ENCODE data around the gene GPER1.
"Not testable (repeated sequence)": the region's sequence is repeated elsewhere in the genome, so short reads cannot be mapped to it uniquely, and the experiment has no call there.

GPER1 gene

DNA sequence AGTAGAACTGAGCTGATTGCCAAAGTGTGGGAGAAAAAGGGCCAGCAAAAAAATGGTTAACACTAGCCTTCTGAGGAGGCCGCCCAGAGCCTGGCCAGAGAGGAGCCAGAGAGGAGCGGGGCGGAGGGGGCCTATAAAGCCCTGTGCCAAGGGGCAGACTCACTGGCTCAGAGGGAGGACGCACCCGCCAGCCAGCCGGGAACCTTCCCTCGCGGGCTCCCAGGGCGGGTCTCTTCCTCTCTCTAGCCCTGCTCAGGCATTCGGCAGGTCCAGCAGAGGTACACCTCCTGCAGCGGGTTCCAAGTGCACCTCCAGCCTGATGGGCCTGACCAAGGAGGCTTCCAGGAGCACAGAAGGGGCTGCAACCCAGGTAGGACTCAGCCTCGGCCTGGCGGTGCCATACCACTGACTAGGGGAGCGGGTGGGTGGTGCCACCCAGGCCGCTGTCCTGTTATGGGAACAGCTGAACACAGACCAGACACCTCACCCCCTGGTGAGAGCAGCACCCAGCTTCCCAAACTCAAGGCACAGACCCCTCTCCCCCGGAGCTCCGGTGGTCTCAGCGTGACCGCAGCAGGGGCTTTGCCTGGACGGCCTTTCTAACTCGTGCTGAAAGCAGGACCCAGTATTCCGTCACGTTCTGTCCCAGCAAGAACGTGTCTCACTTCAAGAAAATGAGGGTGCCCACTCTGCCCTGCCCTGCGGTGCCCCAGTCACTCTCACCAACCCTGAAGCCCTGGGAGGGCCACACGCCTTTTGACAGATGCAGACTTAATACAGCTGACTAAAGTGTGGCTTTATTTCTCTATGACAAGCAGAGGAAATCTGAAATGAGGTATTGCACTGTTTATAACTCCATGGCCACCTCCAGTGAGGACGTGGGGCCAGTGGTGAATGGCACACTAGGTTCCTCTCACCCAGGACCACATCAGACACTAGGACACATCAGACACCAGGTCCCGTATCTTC, at the start of gene GPER1:
Gene GPER1 (plus strand): TSS at position 162 of the 969 bp plus-strand sequence. CDS start 3,616 bp downstream, outside the sequence.
- peak; percentile 91 for DNase-seq (ENCODE audit: low spot score)

DNA sequence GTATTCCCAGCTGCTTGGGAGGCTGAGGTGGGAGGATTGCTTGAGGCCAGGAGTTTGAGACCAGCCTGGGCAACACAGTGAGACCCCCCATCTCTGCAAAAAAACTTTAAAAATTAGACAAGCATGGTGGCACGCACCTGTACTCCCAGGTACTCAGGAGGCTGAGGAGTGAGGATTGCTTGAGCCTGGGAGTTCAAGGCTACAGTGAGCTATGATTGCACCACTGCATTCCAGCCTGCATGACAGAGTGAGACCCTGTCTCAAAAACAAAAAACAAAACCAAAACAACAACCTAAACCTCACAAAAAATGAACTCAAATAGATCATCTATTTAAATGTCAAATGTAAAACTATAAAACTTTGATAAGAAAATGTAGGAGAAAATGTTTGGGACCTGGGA, 47.7 kb upstream of the GPER1 start:
- DNase-seq (ENCODE audit: low spot score): not testable (repeated sequence)

DNA sequence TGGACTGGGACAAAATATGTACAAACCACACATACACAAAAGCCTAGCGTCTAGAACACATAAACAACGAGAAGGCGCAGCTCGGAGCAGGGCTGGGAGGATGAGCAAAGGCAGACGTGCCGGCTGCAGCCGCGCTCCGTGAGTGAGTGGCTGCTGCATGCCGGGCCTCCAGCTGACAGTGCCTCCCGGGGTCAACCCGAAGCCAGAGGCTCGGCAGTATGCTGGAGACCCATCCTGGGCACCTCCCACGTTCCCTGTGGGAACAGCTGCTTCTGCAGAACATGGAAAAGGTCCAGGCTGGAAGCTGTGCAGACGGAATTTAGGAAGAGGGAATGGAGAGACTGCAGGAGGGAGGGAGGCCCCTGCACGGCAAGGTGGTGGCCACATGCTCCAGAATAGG, 47.1 kb upstream of the GPER1 start:
- no peak for DNase-seq (ENCODE audit: low spot score)

DNA sequence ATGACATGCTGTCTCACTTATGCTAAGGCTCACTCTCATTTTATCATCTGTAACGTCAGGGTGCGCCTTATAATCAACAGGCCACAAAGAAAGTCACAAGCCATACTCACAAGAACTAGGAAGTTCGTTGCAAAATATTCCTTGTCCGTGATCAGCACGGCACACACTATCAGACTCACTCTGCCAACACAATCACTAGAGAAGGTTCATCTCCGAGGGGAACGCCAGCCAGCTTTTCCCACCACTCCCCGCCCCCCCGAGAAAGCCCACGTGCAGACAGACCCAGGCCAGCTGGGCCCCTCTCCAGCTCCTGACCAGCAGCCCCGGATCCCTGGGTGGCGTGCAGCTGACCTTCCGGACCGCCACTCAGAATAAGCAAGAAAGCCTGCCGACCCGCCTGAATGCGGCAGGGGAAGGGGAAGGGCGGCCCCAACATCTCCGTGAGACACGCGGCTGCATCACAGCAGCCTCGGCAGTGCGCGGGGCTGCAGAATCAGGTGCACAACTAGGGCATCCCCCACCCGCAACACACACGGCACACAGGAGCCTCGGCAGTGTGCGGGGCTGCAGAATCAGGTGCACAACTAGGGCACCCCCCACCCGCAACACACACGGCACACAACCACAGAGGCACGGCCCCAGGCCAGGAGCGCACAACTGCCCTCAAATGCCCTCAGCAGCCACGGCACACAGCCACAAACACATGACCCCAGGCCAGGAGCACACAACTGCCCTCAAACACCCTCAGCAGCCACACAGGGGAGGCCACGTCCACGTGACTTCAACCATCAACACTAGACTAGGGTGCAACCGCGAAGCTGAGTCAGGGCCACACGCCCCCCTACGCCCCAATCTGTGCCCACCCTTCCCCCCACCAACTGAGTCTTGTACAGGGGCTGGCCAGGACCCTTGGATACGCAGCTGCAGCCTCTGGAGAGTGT, 46.1 kb upstream of the GPER1 start:
- no peak for DNase-seq (ENCODE audit: low spot score)

DNA sequence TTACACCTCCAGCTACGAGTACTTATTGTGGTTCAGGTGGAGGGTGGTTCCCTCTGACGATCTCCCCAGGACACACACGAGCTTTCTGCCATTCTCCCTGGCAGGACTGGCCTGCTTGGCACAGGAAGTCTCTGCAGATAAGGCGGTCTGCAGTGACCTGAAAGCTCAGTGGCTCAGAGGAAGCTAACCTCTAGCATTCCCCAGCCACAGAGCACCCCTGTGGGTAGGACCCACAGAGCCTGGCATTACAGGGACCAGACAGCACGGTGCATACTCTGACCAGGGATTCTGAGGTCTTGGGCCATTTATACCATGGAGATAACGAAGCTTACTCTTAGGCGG, 45.5 kb upstream of the GPER1 start:
- no peak for DNase-seq (ENCODE audit: low spot score)

DNA sequence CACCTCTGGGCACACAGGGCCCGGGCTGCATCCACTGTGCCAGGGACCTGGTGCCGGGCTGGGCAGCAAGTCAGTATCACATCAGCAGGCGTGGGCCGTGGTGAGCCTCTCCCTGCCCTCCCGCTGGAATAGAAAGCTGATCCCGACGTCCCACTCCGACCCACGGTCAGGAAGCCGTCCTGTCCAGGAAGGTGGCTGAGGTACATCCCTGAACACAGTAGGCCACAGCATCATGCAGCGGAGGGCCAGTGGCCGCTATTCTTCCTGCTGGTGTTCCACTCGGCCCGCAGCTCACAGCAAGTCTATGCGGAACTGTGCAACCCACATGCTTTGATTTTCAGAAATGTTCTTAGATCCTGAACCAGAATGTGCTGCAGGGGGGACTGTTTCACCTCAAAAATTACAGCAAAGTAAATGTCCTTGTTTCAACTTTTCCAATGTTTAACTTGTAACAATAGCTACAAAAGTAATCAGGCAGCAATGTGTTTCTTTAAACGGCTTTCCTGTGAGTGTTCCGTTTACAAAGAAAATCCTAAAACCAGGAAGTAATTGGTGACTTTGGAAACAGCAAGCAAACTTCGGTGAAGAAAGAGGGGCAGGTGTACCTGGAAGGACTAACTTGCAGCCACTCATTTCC, 44.2 kb upstream of the GPER1 start:
- DNase-seq (ENCODE audit: low spot score): no peak

DNA sequence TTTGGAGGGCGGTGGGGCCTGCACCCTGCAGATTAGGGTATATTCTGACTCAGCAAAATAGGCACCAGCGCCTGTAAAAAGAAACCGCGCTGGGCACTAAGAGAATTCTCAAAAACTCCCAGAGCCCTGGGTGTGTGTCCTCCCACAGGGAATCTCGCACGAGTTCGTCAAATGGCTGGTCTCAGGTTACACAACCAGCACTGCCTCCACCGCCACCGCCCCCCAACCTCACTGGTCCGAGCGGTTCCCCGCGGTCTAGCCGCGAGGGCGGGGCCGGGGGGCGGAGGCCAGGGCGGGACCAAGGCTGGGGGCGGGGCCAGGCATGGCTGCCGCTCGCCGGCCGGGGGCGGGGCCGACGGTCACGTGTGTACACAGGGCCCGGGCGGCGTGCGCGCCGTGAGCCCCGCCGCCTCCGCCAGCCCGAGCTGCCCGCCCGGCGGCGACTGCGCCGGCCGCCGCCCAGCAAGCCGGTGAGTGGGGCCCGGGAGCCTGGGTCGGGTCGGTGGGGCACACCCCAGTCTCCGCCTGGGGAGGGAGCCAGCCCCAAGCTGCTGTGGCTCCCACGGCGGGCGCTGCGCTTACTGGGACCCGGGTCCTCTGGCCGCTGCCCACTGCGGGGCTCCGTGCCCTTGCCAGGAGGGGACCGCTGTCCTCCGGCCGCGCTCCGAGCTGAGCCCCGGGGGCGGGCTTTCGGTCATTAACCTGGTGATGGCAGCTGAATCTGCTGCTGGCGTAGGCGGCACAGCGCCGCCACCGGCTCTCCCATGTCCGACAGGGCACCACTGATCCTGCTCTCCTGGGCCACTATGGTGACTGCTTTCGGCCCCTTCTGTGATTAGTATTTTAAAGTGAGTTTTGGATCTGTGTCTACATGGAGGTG, 43.5 kb upstream of the GPER1 start, which contains the start of gene GPR146:
Gene GPR146 (plus strand): TSS at position 358 of the 880 bp plus-strand sequence. CDS start 12,970 bp downstream, outside the sequence.
- peak; percentile 100 for DNase-seq (ENCODE audit: low spot score)

DNA sequence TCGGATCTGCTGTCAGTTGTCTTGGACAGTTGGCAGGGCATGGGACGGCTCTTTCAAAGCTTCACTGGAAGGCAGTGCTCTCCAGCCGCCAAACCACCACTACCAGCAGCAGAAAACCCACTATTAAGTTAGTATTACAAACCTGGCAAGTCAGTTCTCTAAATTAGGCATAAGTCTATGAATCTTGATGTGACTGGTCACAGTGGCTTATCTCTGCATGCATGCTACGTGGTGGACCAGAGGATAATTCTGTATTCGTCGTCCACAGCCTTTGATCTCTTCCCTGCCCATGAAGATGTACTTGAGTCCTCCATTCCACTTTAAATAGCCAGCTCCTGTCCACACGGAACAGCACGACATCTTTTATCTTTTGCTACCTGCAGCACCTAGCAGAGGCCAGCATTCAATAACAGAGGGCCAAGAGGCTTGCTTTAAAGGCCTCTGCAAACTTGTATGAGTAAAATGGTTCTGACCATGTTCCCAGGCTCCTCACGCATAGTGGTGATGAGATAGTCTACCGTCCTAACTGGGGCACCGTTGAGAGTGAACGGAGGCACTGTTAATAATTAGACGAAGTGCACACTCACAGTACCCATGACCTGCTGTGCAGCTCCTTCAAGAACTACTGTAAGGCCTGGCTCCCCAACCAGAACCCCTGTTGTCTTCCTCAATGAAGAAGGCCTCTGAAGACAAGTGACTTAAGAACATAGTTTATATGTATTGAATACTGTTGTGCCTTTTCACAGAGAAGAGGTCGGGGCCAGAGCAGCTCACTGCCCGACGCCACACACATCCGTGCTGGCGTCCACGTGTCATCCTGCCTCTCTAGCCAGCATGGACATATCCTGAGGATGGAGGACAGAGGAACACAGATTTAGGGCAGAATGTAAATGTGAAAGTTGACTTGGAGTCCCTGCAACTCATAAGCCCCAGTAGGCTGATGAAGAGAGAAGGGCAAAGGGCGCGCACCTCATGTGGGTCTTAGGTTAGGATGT, 42.5 kb upstream of the GPER1 start:
- DNase-seq (ENCODE audit: low spot score): peak; percentile 79

DNA sequence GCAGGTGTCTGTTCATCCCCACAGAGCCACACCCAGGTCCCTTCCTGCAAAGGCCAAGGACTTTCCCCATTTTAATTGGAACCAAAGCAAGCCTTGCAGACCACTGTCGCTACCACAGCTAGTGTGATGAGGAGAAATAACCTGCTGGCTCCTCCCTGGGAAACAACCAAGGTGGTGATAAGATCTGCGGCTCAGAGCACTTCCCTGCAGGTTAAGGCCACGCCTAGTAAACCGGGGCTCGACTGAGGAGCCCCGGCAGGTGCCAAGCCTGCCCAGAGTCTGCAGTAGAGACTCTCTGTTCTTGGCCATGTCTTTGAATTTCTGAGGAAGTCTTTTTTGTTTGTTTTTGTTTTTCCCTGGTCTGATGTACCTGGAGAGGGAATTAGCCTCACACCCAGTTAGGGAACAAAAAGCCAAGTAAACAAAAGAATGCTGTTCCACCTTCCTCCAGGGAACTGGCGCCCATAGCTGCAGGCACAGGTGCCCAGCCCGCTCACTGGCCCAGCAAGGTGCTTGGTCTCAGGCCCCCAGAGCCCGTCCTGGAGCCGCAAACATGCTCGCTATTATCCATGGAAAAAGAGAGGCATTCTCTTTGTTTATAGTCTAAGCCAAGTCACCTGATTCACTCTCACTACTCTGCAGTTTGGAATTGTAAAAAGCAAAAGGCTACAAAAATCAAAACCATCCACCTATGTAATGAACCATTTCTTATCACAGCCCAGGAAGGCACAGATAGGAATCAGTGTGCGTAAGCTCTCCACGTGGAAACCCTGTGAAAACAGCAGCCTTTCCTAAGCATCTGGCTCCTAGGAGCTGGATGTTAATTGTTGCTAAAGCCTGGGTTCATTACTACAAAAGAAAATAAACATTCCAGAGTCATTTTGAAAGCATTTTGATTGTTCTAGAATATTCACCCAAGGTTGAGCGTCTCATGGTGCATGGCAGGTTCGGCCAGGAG, 40.9 kb upstream of the GPER1 start:
- no peak for DNase-seq (ENCODE audit: low spot score)

DNA sequence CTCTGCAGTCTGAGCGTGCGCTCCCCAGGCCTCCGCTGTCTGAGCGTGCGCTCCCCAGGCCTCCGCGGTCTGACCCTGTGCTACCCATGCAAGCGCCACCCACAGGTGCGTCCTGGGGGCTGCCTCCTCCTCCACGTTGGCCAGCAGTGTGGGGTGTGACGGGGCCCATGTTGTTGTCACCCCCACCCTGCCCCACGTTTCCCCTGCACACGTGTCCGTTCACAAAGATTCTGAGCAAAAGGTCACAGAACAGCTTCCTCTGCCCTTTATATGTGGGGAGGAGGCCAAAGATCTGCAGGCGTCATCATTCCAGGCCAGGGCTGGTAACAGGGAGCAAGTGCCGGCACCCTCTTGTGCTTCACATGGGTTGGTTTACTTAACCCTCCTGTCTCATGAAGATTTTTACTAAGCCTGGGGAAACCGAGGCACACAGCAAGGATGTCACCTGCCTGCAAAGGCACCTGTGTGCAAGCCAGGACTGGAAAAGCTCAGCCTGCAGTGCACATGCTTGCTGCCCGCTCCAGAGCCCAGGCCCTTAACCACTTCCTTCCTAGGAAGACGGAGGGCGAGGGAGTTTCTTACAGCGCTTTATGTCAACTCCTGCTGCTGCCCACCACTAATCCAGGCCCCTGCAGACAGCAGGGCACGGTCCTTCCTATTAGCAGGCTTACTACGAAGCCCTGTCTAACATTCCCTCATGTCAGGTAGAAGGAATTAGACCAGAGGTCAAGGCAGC, 38.7 kb upstream of the GPER1 start:
- no peak for DNase-seq (ENCODE audit: low spot score)

DNA sequence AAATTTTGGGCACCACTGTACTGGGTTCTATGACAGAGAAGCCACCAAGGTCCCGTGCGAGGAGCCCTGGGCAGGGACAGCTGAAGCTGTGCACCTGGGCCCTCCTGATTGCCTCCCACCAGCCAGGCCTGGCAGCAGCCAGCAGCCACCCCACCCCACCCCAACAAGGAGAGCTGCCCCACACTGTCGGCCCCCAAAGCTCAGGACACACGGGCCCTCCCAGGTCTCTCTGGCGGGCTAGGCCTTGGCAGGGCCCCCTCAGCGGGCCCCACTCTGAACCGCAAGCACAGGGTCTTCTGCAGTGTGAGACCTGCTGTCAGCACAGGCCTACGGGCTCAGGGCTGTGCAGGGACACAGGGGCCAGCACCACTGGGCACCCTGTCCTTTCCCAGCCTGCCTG, 38.1 kb upstream of the GPER1 start:
- DNase-seq (ENCODE audit: low spot score): no peak

DNA sequence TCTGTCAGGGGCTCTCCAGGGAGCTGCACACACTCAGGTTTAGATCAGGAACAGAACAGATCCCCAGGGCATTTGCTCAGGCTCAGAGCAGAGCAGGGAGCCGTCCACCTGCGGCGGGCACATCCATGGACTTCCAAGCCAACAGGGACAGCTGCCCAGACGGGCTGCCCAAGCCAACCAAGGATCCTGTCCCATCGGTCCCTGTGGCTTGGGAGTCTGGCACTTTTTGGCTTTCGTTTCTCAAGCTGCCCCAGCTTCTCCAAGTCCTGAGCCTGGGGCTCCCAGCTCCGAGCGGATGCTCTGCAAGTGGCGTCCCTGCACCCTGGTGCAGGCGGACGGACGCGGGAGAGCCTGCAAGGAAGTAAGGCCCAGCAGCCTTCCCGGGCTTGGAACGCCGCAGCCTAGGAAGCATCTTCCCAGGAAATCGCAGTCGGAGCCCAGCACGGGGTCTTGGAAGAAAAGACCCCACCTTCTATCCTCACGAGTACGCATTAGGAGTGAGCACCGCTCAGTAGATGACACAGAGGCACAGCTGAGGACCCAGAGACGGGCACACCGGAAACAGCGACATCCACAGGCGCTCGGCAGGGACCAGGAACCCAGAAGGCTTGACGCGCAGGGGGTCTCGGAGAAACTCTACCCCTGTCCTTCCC, 37.5 kb upstream of the GPER1 start:
- no peak for DNase-seq (ENCODE audit: low spot score)

DNA sequence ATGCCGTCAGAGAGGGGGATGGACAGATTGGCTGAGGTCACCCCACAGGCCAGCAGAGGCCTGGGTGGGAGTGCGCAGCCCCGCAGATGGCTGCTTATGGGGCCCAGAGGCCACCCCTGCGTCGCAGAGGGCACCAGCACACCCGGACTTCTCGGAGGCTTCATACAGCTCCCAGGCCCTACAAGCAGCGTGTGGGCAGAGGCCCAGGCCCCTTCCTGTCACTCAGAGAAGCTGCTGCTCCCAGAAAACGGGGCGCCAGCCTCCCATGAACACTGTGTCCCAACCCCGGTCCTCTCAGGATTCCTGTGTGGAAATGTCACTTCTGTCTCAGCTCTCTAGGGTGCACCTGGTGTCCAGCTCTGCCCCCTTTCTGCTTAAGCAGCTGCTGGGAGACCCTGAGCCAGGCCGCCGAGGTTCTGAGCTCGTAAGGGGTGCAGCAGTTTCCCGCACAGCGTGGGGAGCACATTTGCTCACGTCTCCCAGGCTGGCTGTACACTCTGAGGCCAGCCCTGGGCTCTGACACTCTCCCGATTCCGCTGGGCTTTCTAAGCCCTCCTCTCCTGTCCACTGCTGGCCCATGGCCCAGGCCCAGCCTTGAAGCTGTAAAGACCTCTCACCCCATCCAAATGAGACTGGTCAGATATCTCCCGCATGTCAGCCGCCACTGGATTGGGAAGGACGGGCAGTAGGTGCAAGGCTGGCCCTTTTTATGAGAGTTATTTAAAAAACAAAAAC, 36.8 kb upstream of the GPER1 start:
- no peak for DNase-seq (ENCODE audit: low spot score)

DNA sequence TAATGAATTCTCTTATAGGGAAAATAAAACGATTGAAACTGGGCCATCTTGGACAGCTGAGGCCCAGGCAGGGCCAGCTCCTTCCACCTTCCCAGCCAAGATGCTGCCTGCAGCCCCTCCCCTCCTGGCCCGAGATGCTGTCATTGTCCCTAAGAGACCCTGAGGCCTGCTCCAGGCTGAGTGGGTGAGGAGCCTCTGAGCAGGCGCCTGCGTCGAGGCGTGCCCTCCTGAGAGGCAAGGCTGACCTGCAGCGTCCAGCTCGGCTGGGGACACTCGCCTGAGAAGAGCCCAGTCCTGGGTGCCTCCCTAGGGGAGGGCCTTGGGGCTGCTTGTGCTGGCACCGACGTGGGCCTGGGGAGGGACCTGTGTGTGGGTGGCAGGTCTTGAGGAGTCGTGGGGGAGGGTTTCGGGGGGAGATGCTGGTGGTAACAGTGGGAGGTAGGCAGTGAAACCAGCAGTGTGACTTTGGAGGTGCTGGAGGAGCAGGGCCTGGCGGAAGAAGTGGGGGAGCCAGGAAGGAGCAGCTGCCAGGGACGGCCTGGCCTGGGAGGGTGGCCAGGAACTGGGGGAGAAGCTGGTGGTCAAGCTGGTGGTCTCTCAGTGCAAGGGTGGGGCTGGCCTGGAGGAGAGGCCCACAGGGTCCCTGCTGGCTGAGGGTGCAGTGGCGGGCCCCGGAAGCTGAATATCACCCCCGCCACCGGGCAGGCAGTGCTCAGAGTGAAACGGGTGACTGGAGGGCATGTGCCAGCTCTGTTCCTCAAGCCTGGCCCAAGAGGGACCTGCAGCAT, 35.7 kb upstream of the GPER1 start:
- no peak for DNase-seq (ENCODE audit: low spot score)

DNA sequence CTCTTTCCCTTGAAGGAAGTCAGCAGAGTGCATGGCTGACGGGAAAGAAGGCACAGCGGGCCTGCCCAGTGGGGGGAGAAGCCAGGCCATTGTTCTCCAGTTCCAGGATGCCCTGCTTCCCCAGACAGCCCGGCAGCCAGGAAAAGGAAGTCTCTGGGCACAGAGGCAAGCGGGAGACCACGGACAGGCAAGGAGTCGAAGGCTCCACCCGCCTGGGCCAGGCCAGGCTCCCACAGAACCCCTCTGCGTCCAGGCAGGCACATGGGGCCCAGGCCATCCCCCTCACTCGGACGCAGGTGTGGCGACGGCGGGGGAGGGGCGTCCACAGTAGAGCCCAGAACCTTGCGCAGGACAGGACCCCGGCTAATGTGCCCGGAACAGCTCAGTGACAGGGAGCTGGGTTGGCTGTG, 34.9 kb upstream of the GPER1 start:
- DNase-seq (ENCODE audit: low spot score): no peak

DNA sequence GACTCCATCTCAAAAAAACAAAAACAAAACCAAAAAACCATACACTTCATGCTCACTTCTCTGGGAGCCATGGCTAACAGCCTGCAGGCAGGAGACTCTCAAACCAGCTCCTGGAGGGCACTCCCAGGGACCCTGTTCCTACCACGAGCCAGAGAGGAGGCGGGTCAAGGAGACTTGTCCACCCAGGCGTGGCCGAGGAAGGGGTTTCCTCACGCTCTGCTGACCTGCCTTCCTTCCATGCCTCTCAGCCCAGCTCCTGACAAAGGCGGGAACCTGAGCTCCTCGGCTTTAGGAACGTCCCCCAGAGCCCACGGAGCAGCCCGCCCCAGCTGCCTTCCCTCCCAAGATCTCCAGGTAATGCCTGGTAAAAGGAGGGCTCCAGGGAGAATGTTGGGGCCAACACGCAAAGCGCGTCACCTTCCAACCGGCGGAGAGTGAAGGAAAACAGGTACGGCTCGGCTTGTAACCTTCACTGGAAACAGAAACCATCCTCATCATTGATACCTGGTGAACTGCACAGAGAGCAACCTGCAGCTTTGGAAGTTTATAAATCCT, 34.0 kb upstream of the GPER1 start:
- no peak for DNase-seq (ENCODE audit: low spot score)
